Gastrocnemius medialis (tissue), 4 donors: ENCODE data around the gene SP140L.

ENCODE experiments used
- POLR2A ChIP-seq, 2 donors: fragments of 450-650 bp; IDR thresholded peaks; one replicate each; pipeline ENCODE4 v1.6.1; 2017; ENCODE audit warnings: antibody characterized with exemption in 2 of 2, mild to moderate bottlenecking in 2 of 2, moderate library complexity in 2 of 2
- TF ChIP-seq, protein P1 (sequence below), 5 experiments: fragments of 450-650 bp in 3 of 5; fragments of 200-600 bp in 2 of 5; sonication (generic) in 2 of 5; IDR thresholded peaks in 4 of 5; conservative IDR thresholded peaks in 1 of 5; 1 replicate in 4 of 5; 2 replicates in 1 of 5; pipeline ENCODE4 v1.5.1; 2016 to 2019; ENCODE audit warnings: antibody characterized with exemption in 5 of 5, mild to moderate bottlenecking in 3 of 5, moderate library complexity in 3 of 5

DNA sequence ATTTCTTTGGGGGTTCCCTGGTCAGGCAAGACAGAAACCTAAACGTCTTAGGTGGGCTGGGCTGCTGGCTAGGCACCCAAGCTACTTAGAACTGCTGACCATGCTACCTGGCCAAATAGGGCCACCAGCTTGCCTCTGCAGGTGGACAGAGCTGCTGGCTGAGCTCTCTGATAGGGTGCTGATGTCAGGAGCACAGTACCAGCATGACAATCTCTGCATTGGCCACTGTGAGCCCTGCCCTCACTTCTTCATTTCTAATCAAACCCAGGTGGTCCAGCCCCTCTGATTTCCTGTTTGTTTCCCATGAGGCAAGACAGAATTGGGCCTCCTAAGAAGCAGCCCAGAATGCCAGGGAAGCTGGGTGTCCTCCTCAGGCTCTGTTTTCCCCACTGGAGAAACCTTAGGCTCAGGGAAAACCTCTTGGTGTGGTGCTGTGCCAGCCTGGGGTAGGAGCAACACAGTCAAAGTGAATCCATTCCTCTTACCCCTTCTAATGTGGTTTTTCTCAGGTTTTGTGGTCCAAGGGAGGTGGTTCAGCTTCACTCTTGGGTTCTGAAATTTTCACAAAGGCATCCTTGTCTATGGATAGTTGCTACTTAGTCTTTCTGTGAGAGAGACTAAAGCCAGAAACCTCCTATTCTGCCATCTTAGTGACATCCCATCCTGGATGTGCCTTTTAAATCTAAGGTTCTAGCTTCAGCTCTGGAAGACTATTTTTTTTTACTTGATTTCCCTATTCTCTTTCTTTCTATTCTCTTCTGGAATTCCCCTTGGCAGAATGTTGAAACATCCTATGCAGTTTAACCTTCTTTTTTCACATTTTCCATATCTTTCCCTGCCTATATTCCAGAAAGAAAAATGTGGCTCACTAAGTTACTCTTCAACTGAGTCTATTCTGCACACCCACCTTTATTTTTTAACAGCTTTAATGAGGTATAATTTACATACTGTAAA lies 104.2 kb downstream of the SP140L start:
- TF ChIP-seq, protein P1, sequence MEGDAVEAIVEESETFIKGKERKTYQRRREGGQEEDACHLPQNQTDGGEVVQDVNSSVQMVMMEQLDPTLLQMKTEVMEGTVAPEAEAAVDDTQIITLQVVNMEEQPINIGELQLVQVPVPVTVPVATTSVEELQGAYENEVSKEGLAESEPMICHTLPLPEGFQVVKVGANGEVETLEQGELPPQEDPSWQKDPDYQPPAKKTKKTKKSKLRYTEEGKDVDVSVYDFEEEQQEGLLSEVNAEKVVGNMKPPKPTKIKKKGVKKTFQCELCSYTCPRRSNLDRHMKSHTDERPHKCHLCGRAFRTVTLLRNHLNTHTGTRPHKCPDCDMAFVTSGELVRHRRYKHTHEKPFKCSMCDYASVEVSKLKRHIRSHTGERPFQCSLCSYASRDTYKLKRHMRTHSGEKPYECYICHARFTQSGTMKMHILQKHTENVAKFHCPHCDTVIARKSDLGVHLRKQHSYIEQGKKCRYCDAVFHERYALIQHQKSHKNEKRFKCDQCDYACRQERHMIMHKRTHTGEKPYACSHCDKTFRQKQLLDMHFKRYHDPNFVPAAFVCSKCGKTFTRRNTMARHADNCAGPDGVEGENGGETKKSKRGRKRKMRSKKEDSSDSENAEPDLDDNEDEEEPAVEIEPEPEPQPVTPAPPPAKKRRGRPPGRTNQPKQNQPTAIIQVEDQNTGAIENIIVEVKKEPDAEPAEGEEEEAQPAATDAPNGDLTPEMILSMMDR (IDR thresholded peaks at IDR 0.05 in 4 of 5, conservative IDR thresholded peaks at IDR 0.05 in 1 of 5): no peak
- no peak for TF ChIP-seq POLR2A (IDR thresholded peaks at IDR 0.05)
